GM18511 (cell line): Measurements from ENCODE around the gene THUMPD1.
"Not testable (repeated sequence)": the region's sequence is repeated elsewhere in the genome, so short reads cannot be mapped to it uniquely, and the experiment has no call there.

Experiments used
- ATAC-seq: cut with Tn5 transposase; IDR thresholded peaks from one replicate; pipeline ENCODE4 v1.9.1; 2021; ENCODE audit warnings: mild to moderate bottlenecking, moderate library complexity; ENCODE audit not compliant: unreplicated experiment

The THUMPD1 gene

GRCh38 chr16:20750558-20750957 is 8.9 kb upstream of the THUMPD1 start:
- no peak for ATAC-seq

DNA sequence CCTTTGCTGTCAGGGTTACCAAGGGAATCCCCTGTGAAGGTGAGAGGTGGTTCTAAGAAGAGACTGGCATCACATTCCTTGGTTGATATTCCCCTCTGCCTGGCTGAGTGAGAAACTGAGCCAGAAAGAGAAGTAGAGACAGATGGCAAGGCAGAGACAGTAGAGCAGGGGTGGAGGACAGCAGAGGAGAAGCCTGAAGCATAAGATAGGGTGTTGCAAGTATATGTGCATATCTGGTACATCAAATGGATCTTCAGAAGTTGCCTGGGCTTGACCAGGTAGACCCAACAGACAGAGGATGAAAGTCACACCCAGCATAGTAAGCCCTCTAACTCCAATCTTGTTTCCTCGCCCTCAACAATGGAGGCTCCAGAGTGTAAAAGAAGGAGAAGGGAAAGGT is 7.9 kb upstream of the THUMPD1 start:
- no peak for ATAC-seq

- no peak for ATAC-seq
Measured at GRCh38 chr16:20747030-20747816, 5.6 kb upstream of the THUMPD1 start.

- ATAC-seq = no peak
Measured at GRCh38 chr16:20746461-20746860, 4.8 kb upstream of the THUMPD1 start.

- ATAC-seq = no peak
Measured at GRCh38 chr16:20744922-20745440, 3.4 kb upstream of the THUMPD1 start.

DNA sequence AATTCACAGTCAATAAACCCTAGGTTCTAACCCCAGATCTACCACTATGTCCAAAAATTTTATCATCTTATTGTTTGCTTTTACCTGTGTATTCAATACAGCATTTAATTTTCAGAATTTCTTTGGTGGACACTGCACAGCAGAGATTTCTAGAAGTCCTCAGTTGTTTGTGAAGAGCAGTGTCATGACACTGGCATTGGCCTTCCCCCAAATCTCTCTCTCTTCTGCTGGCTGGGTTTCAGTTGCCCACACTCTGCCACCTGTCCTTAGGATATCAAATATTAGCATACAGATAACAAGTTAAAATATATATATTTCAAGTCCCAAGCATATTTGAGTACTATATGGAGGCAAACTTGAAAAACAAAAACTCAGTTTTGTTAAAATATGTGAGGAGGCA is 2.0 kb upstream of the THUMPD1 start:
- no peak for ATAC-seq

GRCh38 chr16:20740901-20741521 is 607 bp downstream of the THUMPD1 start:
- peak; percentile 92 for ATAC-seq

DNA sequence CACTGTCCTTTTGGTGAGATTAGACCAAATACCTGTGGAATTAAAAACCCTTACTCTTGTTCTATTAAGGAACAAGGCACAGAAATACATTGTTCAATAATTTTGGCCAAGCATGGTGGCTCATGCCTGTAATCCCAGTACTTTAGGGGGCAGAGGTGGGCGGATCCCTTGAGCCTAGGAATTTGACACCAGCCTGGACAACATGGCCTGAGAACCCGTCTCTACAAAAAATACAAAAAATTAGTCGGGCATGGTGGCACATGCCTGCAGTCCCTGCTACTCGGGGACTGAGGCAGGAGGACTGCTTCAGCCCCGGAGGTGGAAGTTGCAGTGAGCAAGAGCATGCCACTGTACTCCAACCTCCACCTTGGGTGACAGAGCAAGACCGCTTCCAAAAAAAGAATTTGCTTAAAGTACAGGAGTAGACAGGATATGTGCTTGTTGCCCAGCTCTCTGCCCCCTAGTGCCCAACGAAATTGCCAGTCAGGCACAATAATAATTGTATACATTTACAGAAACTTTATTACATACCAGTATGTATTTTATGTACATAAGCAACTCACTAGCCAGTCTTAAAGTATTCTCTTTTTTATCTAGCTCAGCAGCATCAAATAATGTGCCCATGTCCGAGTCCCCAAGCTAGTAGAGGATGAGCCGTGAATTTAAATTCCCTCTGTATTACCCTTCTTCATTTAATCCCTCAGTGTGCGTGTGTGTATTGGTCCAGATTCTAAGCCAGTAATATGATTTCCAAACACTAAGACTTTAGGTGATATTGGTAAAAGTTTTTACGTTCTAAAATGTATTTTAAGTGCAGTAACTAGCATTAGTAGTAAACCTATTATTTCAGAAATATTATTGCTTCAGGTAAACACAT is 1.4 kb downstream of the THUMPD1 start:
- ATAC-seq = no peak

GRCh38 chr16:20735490-20735889 is 6.1 kb downstream of the THUMPD1 start:
- no peak for ATAC-seq

GRCh38 chr16:20734782-20735181 is 6.8 kb downstream of the THUMPD1 start:
- no peak for ATAC-seq

GRCh38 chr16:20734056-20734455 is 7.6 kb downstream of the THUMPD1 start:
- no peak for ATAC-seq

DNA sequence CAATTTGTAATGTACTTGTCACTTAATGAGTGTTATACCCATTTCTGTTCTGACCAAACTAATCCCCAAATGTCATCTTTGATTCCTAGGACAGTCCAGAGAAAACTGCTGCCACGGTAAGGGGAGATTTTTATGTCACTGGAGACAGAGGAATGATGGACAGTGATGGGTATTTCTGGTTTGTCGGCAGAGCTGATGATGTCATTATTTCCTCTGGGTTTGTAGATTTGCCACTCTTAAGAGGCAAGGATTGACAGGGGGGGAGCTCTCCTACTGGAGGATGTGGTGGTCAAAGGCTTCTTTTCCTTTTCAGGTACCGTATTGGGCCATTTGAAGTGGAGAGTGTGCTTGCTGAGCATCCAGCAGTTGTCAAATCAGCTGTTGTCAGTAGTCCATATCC is 12.5 kb downstream of the THUMPD1 start:
- no peak for ATAC-seq

DNA sequence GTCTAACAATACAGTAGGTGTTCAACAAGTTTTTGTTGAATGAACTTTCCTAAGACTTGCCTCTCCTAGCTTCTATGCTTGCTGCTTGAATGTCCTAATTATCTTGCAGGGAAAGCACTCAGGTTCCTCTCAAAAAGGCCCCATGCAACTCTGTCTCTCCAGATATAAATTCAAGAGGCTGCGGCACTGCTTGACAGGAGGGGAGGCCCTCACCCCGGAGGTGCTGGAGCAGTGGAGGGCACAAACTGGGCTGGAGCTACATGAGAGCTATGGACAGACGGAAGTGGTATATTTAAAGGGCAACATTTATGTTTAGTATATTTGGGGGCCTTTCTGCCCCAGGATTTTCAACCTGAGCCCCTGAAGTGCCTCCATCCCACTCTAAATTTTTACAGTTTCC is 14.4 kb downstream of the THUMPD1 start:
- no peak for ATAC-seq

DNA sequence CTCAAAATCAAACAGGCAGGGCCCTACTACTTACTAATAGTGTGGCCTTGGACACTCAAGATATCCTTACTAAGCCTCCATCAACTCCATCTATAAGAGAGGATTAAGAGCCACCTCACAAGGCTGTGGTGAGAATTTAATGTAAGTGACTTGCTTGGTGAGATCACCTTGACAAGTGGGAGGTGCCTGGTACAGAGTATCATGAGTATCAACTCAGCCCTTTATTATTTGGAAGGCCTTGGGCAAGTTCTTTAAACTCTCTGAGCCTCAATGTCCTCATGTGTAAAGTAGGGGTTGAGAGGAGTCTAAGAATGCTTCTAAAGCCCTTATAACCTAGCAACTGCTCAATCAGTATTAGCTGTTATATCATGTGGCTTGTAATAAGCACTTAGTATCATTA is 15.0 kb downstream of the THUMPD1 start:
- no peak for ATAC-seq

- ATAC-seq = no peak
Measured at GRCh38 chr16:20720251-20720650, 21.4 kb downstream of the THUMPD1 start.

GRCh38 chr16:20717718-20718117 is 23.9 kb downstream of the THUMPD1 start:
- not testable (repeated sequence) for ATAC-seq

DNA sequence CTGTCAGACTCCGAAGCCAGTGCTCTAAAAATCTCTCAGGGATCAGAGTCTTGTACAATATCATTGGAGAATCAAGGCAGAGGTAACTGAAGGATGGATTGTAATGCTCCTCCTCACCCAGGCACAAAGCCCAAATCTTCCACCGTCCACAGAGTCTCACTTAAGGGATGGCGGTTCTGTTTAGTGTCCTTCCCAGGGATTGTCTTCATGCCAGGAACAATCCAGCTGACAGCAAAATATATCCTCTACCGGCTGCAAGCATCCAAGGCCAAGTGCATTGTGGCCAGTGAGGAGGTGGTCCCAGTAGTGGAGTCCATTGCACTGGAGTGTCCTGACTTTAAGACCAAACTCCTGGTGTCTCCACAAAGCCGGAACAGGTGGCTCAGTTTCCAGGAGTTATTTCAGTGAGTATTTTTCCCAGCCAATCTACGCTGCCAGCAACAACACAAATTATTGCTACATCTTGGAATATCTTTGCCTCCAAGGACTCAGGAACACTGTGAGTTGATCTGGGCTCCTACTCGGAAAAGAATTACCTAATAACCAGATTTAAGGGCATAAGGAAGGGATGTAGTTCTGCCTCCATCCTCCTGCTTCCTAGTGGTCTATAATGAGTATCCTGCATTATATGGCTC is 30.2 kb downstream of the THUMPD1 start:
- no peak for ATAC-seq

DNA sequence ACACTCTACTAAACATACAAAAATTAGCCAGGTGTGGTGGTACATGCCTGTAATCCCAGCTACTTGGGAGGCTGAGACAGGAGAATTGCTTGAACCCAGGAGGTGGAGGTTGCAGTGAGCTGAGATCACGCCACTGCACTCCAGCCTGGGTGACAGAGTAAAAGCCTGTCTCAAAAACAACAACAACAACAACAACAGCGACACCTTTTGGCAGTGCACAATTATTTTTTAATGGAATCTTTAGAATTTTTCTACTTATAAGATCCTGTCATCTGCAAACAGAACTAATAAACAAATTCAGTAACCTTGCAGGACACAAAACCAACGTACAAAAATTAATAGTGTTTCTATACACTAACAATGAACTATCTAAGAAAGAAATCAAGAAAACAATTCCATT is 33.5 kb downstream of the THUMPD1 start:
- not testable (repeated sequence) for ATAC-seq

- ATAC-seq = no peak
Measured at GRCh38 chr16:20707461-20707860, 34.2 kb downstream of the THUMPD1 start.

GRCh38 chr16:20705972-20706371 is 35.6 kb downstream of the THUMPD1 start:
- ATAC-seq = not testable (repeated sequence)

GRCh38 chr16:20704281-20704680 is 37.3 kb downstream of the THUMPD1 start:
- no peak for ATAC-seq
